HPDE6-E6E7 (cell line): ENCODE measurements around the gene MICALL2.

ENCODE experiments used
- DNase-seq: peaks from one replicate; pipeline ENCODE4 v3.0.0; 2011; ENCODE audit warnings: missing footprints; ENCODE audit errors: extremely low spot score

MICALL2 gene

GRCh38 chr7:1394371-1394770, 64.9 kb downstream of the MICALL2 start:
- no peak for DNase-seq

GRCh38 chr7:1393421-1393820, 65.8 kb downstream of the MICALL2 start:
- no peak for DNase-seq

DNA sequence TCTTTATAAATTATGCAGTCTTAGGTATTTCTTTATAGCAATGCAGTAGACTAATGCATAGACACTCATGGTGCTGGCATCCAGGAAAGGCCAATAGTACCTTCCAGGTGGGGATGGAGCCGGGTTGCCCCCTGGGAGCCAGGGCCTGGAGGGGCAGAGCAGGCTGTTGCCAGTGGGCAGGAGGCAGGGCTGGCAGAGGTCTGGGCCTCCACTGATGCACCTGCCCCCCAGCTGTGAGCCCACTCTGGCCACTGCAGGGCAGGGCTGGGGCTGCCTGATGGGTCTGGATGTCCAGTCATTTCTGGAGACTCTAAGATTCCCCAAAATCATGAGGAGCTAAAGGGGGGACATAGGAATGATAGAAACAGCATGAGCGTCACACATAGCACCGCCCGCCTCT, 66.7 kb downstream of the MICALL2 start:
- DNase-seq = no peak

- no peak for DNase-seq
These were observed 67.8 kb downstream of the MICALL2 start for GRCh38 chr7:1391449-1391848.

DNA sequence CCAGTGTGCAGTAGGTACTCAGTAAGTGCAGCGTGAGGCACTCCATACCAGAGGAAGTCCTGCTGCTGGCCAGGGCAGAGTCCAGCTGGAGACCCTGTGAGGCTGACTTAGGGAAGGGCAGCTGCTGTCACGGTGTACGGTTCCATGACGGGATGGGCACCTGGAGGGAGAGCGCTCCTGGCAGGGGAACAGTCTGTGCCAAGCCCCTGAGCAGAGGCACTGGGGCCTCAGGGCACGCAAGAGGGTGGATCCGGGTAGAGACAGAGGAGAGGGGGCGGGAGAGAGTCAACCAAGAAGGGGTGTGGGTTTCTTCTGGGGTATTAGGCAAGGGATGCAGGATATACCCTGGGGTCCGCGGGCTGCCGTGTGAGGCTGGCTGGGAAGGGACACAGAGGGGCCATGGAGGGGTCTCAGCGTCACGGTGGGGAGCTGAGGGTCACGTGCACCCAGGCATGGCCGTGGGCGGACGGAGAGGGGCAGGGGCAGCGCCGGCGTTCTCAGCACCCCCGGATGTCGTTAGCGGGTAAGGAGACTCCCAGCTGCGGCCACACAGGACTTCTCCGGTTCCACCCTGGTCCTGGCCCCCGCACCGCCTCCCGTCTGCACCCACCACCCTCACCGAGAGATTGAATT, 70.5 kb downstream of the MICALL2 start:
- DNase-seq = no peak

GRCh38 chr7:1388021-1388702, 71.1 kb downstream of the MICALL2 start:
- no peak for DNase-seq

GRCh38 chr7:1387261-1387660, 72.0 kb downstream of the MICALL2 start:
- DNase-seq = no peak

DNA sequence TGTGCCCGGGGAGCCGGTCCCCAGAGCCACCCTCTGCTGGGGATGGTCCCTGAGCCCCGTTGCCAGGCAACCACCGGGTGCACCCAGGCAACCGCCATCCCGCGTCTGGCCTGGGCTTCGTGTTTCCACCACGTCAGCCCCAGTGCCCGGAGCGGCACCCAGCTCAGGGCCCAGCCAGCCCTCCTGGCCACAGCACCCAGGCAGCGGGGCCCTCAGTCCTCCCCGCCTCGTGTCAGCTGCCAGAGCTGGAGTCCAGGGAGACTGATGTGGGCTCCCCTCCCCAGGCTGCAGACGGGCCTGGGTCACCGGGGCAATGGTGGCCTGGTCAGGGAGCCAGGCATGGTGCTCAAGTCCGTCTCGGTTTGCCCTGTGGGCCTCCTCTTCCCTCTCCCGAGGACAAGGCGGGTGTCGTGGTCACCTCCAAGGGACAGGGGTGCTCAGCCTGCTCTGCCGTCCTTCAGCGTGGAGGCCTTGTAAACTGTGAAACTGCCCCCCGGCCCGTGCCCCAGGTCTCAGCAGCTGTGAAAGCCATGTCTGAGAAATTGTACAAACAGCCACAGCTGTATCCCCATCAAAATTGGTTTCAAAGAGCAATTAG, 72.5 kb downstream of the MICALL2 start:
- DNase-seq = no peak

GRCh38 chr7:1385809-1386622, 73.3 kb downstream of the MICALL2 start:
- DNase-seq = no peak

GRCh38 chr7:1385086-1385808, 74.0 kb downstream of the MICALL2 start:
- DNase-seq = no peak
